ENCODE results near the gene PSME2. TPM values are rescaled to one million over a fixed set of nuclear protein-coding genes. Genes with fewer than 3 reads are reported as not detected.

The PSME2 gene
- total and polyA plus RNA-seq, 8 donors, result 62.4 to 421 (median 232) TPM

DNA sequence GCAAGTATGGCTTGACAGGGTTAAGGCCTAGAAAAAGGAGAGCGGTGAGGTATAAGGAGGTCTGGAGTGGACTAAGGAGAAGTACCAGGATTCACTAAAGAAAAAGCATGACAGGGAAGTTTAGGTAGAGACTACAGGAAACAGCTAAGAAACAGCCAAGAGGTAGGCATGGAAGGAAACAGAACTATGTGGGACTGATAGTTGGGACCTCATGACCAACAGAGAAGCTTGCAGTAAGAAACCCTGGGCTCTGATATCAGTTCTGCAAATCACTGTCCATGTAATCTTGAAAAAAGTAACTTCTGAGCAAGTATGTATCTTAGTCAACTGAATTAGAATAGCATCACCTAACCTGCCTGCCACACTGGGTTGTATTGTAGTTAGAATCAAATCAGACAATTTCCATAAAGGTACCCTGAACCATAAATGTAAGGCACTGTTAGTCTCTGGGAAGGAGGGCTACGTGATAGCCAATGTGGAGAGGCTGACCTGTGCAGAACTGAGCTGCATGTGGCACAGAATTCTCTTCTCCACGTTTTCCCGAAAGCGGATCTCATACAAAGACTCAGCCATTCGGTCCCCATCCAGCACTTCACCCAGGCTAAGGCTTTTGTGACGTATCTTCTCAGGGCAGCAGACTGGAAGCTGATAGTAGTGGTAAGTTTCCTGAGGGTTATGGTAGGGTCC is 47.9 kb upstream of the PSME2 start:
- H3K4me3 ChIP-seq, result peak overlapping the region; percentile 84 to 99 (median 88)
- TF ChIP-seq, protein P1, sequence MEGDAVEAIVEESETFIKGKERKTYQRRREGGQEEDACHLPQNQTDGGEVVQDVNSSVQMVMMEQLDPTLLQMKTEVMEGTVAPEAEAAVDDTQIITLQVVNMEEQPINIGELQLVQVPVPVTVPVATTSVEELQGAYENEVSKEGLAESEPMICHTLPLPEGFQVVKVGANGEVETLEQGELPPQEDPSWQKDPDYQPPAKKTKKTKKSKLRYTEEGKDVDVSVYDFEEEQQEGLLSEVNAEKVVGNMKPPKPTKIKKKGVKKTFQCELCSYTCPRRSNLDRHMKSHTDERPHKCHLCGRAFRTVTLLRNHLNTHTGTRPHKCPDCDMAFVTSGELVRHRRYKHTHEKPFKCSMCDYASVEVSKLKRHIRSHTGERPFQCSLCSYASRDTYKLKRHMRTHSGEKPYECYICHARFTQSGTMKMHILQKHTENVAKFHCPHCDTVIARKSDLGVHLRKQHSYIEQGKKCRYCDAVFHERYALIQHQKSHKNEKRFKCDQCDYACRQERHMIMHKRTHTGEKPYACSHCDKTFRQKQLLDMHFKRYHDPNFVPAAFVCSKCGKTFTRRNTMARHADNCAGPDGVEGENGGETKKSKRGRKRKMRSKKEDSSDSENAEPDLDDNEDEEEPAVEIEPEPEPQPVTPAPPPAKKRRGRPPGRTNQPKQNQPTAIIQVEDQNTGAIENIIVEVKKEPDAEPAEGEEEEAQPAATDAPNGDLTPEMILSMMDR (IDR thresholded peaks at IDR 0.05), result no peak
- TF ChIP-seq POLR2A (IDR thresholded peaks at IDR 0.05), result no peak
- TF ChIP-seq EP300 (IDR thresholded peaks at IDR 0.05), result no peak
- TF ChIP-seq POLR2AphosphoS5 (IDR thresholded peaks at IDR 0.05), result no peak
- peak overlapping the region in 4 of 5 donors; percentile 96 to 99 (median 98) for H3K27ac ChIP-seq
- no peaks in the 10 kb centered on the region for H3K9me3 ChIP-seq
- peaks cover 24 to 74% (median 53%) of the 10 kb centered on the region in 4 donors for H3K4me1 ChIP-seq
- peaks cover 0 to 43% (median 36%) of the 10 kb centered on the region in 4 donors for H3K36me3 ChIP-seq
- H3K27me3 ChIP-seq, result no peaks in the 10 kb centered on the region
- DNase-seq, result no peak
- WGBS, 5 donors, result 62 to 83% (median 67%) methylated on average over 7 of the region's 7 CpGs
- intact Hi-C loops (cut with DNase I; ENCODE audit: low total_unique reads), result no loop called here

DNA sequence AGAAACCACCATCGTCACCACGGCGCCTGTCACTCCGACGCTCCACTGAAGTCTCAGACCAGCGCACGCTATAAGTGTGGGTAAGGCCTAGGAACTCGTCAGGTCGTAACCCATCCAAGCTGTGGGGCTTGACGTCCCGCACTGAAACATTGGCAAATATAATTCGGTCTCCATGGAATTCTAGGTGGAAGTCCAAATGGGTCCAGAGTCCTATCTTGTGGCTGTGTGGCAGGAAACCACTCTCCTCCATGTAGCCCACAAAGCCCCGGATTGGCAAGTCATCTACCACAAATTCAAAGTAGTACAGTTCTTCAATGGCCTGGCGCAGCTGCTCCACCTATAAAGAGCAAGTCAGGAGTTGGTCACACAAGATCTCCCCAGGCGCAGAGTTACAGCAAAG is 46.5 kb upstream of the PSME2 start:
- Histone ChIP-seq H3K27me3 (no peaks in the 10 kb centered on the region), H3K9me3 (no peaks in the 10 kb centered on the region), H3K36me3 (peaks cover 0 to 38% (median 33%) of the 10 kb centered on the region in 4 donors), H3K4me3 (no peak overlapping the region), H3K4me1 (peaks cover 29 to 73% (median 59%) of the 10 kb centered on the region in 4 donors), H3K27ac (no peak overlapping the region)
- intact Hi-C loops (cut with DNase I; ENCODE audit: low total_unique reads), result no loop called here
- DNase-seq, result no peak
- 89 to 97% (median 97%) methylated on average over 15 of the region's 15 CpGs for WGBS, 5 donors
- TF ChIP-seq, protein P1 (IDR thresholded peaks at IDR 0.05), result no peak
- TF ChIP-seq POLR2AphosphoS5 (IDR thresholded peaks at IDR 0.05), result no peak
- TF ChIP-seq POLR2A (IDR thresholded peaks at IDR 0.05), result no peak
- no peak for TF ChIP-seq EP300 (IDR thresholded peaks at IDR 0.05)

DNA sequence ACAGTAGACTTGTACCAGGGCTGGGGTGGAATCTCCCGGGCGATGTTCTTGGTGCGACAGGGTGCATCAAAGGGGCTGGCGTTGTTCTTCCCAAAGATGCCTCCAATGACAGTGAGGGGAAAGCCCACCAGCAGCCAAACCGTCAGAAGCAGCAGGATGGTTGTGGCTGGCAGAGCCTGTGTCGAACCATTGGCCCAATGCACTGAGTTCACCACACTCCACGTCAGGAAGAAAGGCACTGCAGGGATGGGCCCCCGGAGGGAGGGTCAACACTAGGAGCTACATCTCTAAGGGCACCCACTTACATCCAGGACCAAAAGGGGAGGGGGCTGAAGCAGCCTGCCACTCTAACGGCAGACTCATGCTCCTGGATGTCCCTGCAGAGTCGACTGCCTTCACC is 44.0 kb upstream of the PSME2 start:
- Histone ChIP-seq H3K9me3 (no peaks in the 10 kb centered on the region), H3K27me3 (no peaks in the 10 kb centered on the region), H3K4me3 (no peak overlapping the region), H3K27ac (no peak overlapping the region), H3K36me3 (peaks cover 16 to 58% (median 50%) of the 10 kb centered on the region in 4 donors), H3K4me1 (peaks cover 25 to 65% (median 49%) of the 10 kb centered on the region in 4 donors)
- TF ChIP-seq POLR2AphosphoS5 (IDR thresholded peaks at IDR 0.05), result no peak
- no peak for TF ChIP-seq POLR2A (IDR thresholded peaks at IDR 0.05)
- TF ChIP-seq, protein P1 (IDR thresholded peaks at IDR 0.05), result no peak
- TF ChIP-seq EP300 (IDR thresholded peaks at IDR 0.05), result no peak
- WGBS, 5 donors, result 79 to 92% (median 90%) methylated on average over 10 of the region's 10 CpGs
- intact Hi-C loops (cut with DNase I; ENCODE audit: low total_unique reads), result no loop called here
- no peak for DNase-seq

DNA sequence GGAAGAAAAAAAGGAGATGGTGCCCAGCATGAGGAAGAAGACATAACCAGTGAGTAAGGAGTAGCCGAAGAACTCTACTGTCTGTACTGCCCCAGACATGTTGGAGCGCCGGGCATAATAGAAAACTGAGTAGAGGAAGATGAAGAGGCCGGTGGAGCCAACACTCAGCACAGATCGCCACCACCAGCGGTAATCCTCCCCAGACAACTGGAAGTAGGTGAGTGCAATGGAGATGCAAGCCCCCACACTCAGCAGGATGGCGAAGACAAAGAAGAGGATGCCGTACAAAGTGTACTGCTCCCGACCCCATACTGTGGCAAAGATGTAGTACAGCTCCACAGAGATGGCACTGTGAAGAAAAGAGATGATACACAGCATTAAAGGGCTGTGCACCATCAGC is 43.0 kb upstream of the PSME2 start:
- 94 to 95% (median 94%) methylated on average over 9 of the region's 9 CpGs for WGBS, 5 donors

More for the DNA sequence above, 43.0 kb upstream of the PSME2 start:
- Histone ChIP-seq H3K9me3 (no peaks in the 10 kb centered on the region), H3K36me3 (peaks cover 23 to 67% (median 60%) of the 10 kb centered on the region in 4 donors), H3K4me1 (peaks cover 20 to 60% (median 42%) of the 10 kb centered on the region in 4 donors), H3K27me3 (no peaks in the 10 kb centered on the region), H3K27ac (peak overlapping the region in 3 of 5 donors; percentile 39 to 87 (median 86)), H3K4me3 (no peak overlapping the region)
- no peak for DNase-seq
- intact Hi-C loops (cut with DNase I; ENCODE audit: low total_unique reads), result no loop called here
- TF ChIP-seq, protein P1 (IDR thresholded peaks at IDR 0.05), result no peak
- TF ChIP-seq EP300 (IDR thresholded peaks at IDR 0.05) (no peak), POLR2A (IDR thresholded peaks at IDR 0.05) (no peak), POLR2AphosphoS5 (IDR thresholded peaks at IDR 0.05) (no peak)
